Neutrophil (primary cell): ENCODE results near the gene NEUROD4.

ENCODE experiments used
- H3K27ac ChIP-seq: fragments of 200-600 bp; sonication (generic); 2 replicates; pipeline ENCODE4 v1.5.1; 2016; ENCODE audit warnings: mild to moderate bottlenecking, moderate library complexity
- H3K27me3 ChIP-seq: fragments of 200-600 bp; sonication (generic); 2 replicates; pipeline ENCODE4 v1.6.0; 2016; ENCODE audit warnings: mild to moderate bottlenecking
- H3K36me3 ChIP-seq: fragments of 200-600 bp; sonication (generic); 2 replicates; pipeline ENCODE4 v1.5.1; 2017
- H3K4me1 ChIP-seq, 2 experiments: fragments of 200-600 bp in 1 of 2; sonication (generic) in 1 of 2; 1 replicate in 1 of 2; 2 replicates in 1 of 2; pipeline versions ENCODE4 v1.5.1 to v1.6.1; 2013 to 2016; ENCODE audit warnings: low read depth in 1 of 2, low read length in 1 of 2, mild to moderate bottlenecking in 1 of 2, moderate library complexity in 1 of 2; ENCODE audit not compliant: control insufficient read depth in 1 of 2, insufficient read depth in 1 of 2
- H3K4me3 ChIP-seq, 2 experiments: fragments of 200-600 bp in 1 of 2; sonication (generic) in 1 of 2; 1 replicate in 1 of 2; 2 replicates in 1 of 2; pipeline ENCODE4 v1.5.1; 2013 to 2016; ENCODE audit warnings: low read depth in 1 of 2, low read length in 1 of 2, mild to moderate bottlenecking in 1 of 2, moderate library complexity in 1 of 2
- H3K9me3 ChIP-seq: fragments of 200-600 bp; sonication (generic); 2 replicates; pipeline ENCODE4 v1.5.1; 2016
- TF ChIP-seq, protein P1 (sequence below): fragments of 200-600 bp; sonication (generic); IDR thresholded peaks from 2 replicates; pipeline ENCODE4 v1.5.1; 2016; ENCODE audit warnings: antibody characterized with exemption

The NEUROD4 gene

DNA sequence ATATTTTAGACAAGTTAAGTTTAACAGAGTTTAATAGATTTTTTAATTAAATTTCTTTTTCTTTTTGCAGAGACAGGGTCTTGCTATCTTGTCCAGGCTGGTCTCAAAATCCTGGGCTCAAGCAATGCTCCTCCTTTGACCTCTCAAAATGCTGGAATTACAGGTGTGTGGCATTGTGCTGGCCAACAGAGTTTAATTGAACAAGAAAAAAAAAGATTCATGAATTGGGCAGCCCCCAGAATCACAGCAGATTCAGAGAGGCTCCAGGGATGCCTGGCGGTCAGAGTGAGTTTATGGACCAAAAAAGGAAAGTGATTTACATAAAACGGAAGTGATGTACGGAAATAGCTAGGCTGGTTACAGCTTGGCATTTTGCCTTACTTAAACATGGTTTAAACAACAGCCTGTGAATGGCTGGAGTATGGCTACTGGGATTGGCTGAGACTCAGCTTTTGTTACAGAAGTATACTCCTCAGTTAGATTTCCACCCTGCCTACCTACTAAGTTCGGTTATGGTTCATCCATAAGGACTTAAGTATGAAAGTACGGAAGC lies 20.7 kb upstream of the NEUROD4 start:
- H3K27me3 ChIP-seq, result peaks cover 25% of the 10 kb centered on the region
- TF ChIP-seq, protein P1, sequence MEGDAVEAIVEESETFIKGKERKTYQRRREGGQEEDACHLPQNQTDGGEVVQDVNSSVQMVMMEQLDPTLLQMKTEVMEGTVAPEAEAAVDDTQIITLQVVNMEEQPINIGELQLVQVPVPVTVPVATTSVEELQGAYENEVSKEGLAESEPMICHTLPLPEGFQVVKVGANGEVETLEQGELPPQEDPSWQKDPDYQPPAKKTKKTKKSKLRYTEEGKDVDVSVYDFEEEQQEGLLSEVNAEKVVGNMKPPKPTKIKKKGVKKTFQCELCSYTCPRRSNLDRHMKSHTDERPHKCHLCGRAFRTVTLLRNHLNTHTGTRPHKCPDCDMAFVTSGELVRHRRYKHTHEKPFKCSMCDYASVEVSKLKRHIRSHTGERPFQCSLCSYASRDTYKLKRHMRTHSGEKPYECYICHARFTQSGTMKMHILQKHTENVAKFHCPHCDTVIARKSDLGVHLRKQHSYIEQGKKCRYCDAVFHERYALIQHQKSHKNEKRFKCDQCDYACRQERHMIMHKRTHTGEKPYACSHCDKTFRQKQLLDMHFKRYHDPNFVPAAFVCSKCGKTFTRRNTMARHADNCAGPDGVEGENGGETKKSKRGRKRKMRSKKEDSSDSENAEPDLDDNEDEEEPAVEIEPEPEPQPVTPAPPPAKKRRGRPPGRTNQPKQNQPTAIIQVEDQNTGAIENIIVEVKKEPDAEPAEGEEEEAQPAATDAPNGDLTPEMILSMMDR, result no peak

DNA sequence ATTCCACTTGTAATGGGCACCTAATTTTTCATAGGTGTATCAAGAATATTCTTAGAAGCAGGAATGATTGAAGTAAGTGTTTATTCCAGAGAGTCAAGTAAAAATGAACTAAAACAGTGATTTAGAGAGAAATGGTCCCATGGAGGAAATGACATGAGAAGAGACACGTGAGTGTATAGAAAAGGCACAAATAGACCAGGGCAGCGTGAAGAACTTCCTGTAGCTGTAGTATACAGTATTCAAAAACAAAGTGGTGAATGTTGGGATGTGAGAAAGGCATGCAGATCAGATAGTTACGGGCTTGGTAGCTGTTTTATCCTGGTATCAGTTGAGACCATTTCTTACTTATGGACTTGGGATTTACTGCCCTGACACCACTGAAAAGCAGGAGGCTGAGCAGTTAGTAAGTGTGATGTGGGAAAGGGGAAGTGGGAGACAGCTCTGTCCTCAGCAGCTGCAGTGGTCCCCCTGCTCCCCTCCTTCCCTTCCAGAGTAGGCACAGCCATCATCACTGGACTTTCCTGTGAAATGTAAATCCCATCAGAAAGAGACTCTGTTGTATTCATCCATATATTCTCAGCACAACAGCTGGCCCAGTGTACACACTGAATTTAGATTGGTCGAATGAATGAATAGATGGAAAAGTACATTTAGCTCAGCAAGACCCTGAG lies 18.4 kb upstream of the NEUROD4 start:
- Histone ChIP-seq H3K9me3 (no peaks in the 10 kb centered on the region), H3K27me3 (peaks cover 21% of the 10 kb centered on the region), H3K4me3 (no peak overlapping the region), H3K4me1 (peaks cover 0 to 7% of the 10 kb centered on the region in 2 experiments), H3K27ac (no peak overlapping the region), H3K36me3 (no peaks in the 10 kb centered on the region)
- TF ChIP-seq, protein P1, result no peak

More for the DNA sequence above, 20.7 kb upstream of the NEUROD4 start:
- peak overlapping the region; percentile 31 for H3K27ac ChIP-seq
- no peaks in the 10 kb centered on the region for H3K9me3 ChIP-seq
- H3K4me1 ChIP-seq, result peaks cover 0 to 7% of the 10 kb centered on the region in 2 experiments
- no peak overlapping the region for H3K4me3 ChIP-seq
- no peaks in the 10 kb centered on the region for H3K36me3 ChIP-seq

DNA sequence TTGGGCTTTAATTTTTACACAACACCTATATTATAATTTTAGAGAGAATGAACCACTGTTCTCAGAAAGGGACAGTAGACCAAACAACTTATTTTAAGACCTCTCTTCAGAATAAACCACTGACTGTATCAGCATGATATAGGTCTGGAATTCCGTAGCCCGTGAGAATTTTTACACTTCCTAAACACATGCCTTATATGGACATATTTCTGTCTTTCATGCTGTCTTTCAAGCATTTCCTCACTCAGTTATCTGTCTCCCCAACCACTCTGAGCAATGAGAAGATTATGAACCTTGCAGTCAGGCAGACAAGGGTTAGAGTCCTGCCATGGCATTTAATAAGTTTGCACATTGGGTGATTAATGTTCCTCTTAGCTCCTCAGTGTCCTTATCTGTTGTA lies 17.4 kb upstream of the NEUROD4 start:
- H3K27me3 ChIP-seq, result peaks cover 15% of the 10 kb centered on the region
- no peak overlapping the region for H3K27ac ChIP-seq
- no peaks in the 10 kb centered on the region for H3K36me3 ChIP-seq
- no peaks in the 10 kb centered on the region for H3K9me3 ChIP-seq
- H3K4me1 ChIP-seq, result peaks cover 0 to 7% of the 10 kb centered on the region in 2 experiments
- TF ChIP-seq, protein P1, result no peak
- no peak overlapping the region for H3K4me3 ChIP-seq

DNA sequence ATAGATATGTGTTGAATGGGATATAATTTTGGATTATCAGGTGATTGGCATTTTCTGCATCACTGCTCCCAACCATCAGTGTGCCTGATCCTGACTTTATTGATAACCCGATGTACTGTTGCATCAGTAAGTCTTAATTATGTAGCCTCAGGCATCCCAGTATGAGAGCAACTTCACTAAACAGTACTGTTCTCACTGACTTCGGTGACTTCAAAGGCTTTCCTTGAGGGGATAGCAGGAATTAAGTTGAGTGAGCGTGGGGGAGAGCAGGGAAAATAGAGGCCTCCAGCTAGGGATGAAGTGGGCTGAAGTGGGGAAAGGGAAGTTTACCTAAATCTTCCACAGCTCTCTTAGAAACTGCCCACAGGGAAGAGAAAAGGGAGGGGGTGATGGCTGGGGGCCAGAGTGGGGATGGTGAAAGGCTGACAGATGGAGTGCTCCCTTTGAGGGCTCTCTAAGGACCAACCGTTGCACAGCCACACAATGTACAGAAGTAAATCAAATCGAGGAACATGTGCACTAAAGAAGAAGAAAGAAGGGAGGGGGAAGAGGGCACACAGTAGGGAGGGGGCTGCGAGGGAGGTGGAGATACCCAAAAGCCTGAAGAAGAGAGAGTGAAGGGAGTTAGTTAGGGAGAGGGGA lies 10.7 kb upstream of the NEUROD4 start:
- no peak overlapping the region for H3K27ac ChIP-seq
- TF ChIP-seq, protein P1, result no peak

DNA sequence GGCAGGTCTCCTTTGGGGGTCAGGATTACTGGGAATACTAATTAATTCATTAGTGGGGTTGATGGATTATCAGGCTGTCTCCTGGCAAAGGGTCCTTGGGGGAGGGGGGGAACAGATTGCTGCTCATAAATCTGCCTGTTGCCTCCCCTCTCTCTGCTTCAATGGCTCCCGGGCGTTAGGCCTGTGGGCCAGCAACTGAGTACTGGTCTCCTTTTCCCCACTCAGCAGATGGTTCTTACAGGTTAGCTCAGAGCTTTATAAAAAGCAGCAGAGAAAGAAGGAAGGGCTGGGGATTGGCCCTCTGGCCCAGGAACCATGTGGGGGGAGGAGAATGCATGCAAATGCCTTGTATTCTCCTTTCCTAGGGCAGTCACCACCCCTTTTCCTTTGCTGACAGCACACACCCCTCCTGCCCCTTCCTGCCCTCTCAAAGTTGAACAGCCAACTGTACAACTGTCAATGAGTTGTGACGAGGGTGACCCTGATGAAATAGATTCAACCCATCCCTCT lies 2.3 kb upstream of the NEUROD4 start:
- no peak overlapping the region for H3K4me3 ChIP-seq
- no peaks in the 10 kb centered on the region for H3K4me1 ChIP-seq
- H3K27ac ChIP-seq, result no peak overlapping the region
- H3K27me3 ChIP-seq, result peaks cover 85% of the 10 kb centered on the region
- TF ChIP-seq, protein P1, result no peak
- H3K9me3 ChIP-seq, result no peaks in the 10 kb centered on the region
- H3K36me3 ChIP-seq, result no peaks in the 10 kb centered on the region

More for the DNA sequence above, 10.7 kb upstream of the NEUROD4 start:
- Histone ChIP-seq H3K9me3 (no peaks in the 10 kb centered on the region), H3K4me1 (no peaks in the 10 kb centered on the region), H3K36me3 (no peaks in the 10 kb centered on the region), H3K4me3 (no peak overlapping the region), H3K27me3 (peaks cover 62% of the 10 kb centered on the region)
